ENCODE measurements around the gene FSHR. TPM values are rescaled to one million over a fixed set of nuclear protein-coding genes. Genes with fewer than 3 reads are reported as not detected.

Gene FSHR
- polyA plus RNA-seq, 1 donor (not counting 4 experiments of a cell fraction or from before 2014, with no cell fraction given), result not detected

DNA sequence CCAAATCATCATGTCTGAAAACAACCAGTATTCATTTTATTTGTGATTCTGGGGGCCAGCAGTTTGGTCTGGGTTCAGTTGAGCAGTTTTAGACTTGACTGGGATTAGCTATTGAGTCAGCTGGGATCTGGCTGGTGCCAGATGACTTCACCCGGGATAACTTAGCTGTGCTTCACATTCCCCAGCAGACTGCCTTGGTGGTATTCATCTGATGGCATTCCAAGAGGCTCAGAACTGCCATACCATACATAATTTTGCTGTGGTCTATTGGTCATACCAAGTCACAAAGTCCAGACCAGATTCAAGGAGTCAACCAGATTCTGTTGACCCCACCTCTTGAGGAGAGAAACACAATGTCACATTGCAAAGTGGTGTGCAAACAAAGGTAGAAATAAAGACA, 7.8 kb upstream of the FSHR start:
- Histone ChIP-seq H3K79me2 (ENCODE audit: control insufficient read depth, insufficient read depth, low read length) (no peaks in the 10 kb centered on the region), H3K9ac (ENCODE audit: control insufficient read depth, extremely low read depth, insufficient read depth, low read length) (no peak overlapping the region), H3K9me3 (ENCODE audit: control insufficient read depth, low read depth, low read length) (no peaks in the 10 kb centered on the region), H3K27me3 (ENCODE audit: control insufficient read depth, extremely low read depth, insufficient read depth, low read length) (no peaks in the 10 kb centered on the region), H4K20me1 (ENCODE audit: control insufficient read depth, extremely low read depth, insufficient read depth, low read length) (no peaks in the 10 kb centered on the region), H3K4me3 (ENCODE audit: control insufficient read depth in 2 of 3, extremely low read depth in 1 of 3, insufficient read depth in 2 of 3, low read depth in 1 of 3, low read length in 3 of 3) (no peak overlapping the region), H3K27ac (ENCODE audit: control insufficient read depth, insufficient read depth, low read length) (no peak overlapping the region), H3K36me3 (ENCODE audit: control insufficient read depth in 2 of 2, extremely low read depth in 1 of 2, insufficient read depth in 2 of 2, low read length in 2 of 2) (no peaks in the 10 kb centered on the region), H3K4me1 (ENCODE audit: control insufficient read depth, extremely low read depth, insufficient read depth, low read length) (no peaks in the 10 kb centered on the region), H3K4me2 (ENCODE audit: control insufficient read depth, extremely low read depth, insufficient read depth, low read depth, low read length) (no peak overlapping the region), H2AFZ (ENCODE audit: control insufficient read depth, low read length) (no peak overlapping the region), H3K9me1 (ENCODE audit: control insufficient read depth, extremely low read depth, insufficient read depth, low read length) (no peaks in the 10 kb centered on the region)
- no peak for DNase-seq (ENCODE audit: low read depth, low spot score)
- no peak for TF ChIP-seq EZH2 (IDR thresholded peaks at IDR 0.05; ENCODE audit: low read length)
- TF ChIP-seq, protein P1, sequence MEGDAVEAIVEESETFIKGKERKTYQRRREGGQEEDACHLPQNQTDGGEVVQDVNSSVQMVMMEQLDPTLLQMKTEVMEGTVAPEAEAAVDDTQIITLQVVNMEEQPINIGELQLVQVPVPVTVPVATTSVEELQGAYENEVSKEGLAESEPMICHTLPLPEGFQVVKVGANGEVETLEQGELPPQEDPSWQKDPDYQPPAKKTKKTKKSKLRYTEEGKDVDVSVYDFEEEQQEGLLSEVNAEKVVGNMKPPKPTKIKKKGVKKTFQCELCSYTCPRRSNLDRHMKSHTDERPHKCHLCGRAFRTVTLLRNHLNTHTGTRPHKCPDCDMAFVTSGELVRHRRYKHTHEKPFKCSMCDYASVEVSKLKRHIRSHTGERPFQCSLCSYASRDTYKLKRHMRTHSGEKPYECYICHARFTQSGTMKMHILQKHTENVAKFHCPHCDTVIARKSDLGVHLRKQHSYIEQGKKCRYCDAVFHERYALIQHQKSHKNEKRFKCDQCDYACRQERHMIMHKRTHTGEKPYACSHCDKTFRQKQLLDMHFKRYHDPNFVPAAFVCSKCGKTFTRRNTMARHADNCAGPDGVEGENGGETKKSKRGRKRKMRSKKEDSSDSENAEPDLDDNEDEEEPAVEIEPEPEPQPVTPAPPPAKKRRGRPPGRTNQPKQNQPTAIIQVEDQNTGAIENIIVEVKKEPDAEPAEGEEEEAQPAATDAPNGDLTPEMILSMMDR (optimal IDR thresholded peaks at IDR 0.05 in 1 of 3, IDR thresholded peaks at IDR 0.05 in 1 of 3, conservative IDR thresholded peaks at IDR 0.05 in 1 of 3; ENCODE audit: extremely low read depth in 1 of 3, insufficient read depth in 2 of 3, low read length in 3 of 3), result no peak
- no peak for FAIRE-seq
- dilution Hi-C loops (cut with MboI; ENCODE audit: extremely low pct_ligation_motif_present, low sequenced_read_pairs), result no loop called here

DNA sequence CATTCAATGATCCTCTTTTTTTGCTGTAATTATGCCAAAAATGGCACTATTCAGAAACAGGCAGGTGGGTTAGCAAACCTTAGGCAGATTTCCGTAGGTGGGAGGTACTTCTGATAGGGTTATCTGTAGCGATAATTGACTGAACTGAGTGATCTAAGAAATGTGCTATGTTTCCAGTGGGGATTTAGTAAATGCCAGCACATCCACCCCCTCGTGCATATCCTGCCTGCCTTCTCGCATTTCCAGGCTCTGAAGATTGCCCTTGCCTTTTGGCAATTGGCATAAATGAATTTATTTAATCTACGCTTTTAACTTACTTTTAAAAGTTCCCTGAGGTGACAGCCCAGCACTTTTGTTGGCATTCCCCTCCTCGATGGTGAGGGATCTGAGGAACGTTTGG, 576 bp upstream of the FSHR start:
- no peak for FAIRE-seq
- Histone ChIP-seq H2AFZ (ENCODE audit: control insufficient read depth, low read length) (no peak overlapping the region), H3K79me2 (ENCODE audit: control insufficient read depth, insufficient read depth, low read length) (no peaks in the 10 kb centered on the region), H3K4me3 (ENCODE audit: control insufficient read depth in 2 of 3, extremely low read depth in 1 of 3, insufficient read depth in 2 of 3, low read depth in 1 of 3, low read length in 3 of 3) (no peak overlapping the region), H3K4me2 (ENCODE audit: control insufficient read depth, extremely low read depth, insufficient read depth, low read depth, low read length) (no peak overlapping the region), H4K20me1 (ENCODE audit: control insufficient read depth, extremely low read depth, insufficient read depth, low read length) (no peaks in the 10 kb centered on the region), H3K36me3 (ENCODE audit: control insufficient read depth in 2 of 2, extremely low read depth in 1 of 2, insufficient read depth in 2 of 2, low read length in 2 of 2) (no peaks in the 10 kb centered on the region), H3K9me1 (ENCODE audit: control insufficient read depth, extremely low read depth, insufficient read depth, low read length) (no peaks in the 10 kb centered on the region), H3K9me3 (ENCODE audit: control insufficient read depth, low read depth, low read length) (no peaks in the 10 kb centered on the region), H3K9ac (ENCODE audit: control insufficient read depth, extremely low read depth, insufficient read depth, low read length) (no peak overlapping the region), H3K27ac (ENCODE audit: control insufficient read depth, insufficient read depth, low read length) (no peak overlapping the region), H3K4me1 (ENCODE audit: control insufficient read depth, extremely low read depth, insufficient read depth, low read length) (no peaks in the 10 kb centered on the region), H3K27me3 (ENCODE audit: control insufficient read depth, extremely low read depth, insufficient read depth, low read length) (no peaks in the 10 kb centered on the region)
- dilution Hi-C loops (cut with MboI; ENCODE audit: extremely low pct_ligation_motif_present, low sequenced_read_pairs), result no loop called here
- no peak for DNase-seq (ENCODE audit: low read depth, low spot score)
- TF ChIP-seq EZH2 (IDR thresholded peaks at IDR 0.05; ENCODE audit: low read length), result no peak
- TF ChIP-seq, protein P1 (optimal IDR thresholded peaks at IDR 0.05 in 1 of 3, IDR thresholded peaks at IDR 0.05 in 1 of 3, conservative IDR thresholded peaks at IDR 0.05 in 1 of 3; ENCODE audit: extremely low read depth in 1 of 3, insufficient read depth in 2 of 3, low read length in 3 of 3), result no peak
